GM12878 (cell line): ENCODE data around the gene CNTRL. TPM values are rescaled to one million over a fixed set of nuclear protein-coding genes. Genes with fewer than 3 reads are reported as not detected.

Experiments used
- BCL11A ChIP-seq: IDR thresholded peaks from 2 replicates; pipeline ENCODE4 v1.6.1; 2011; ENCODE audit warnings: low read depth, low read length
- CHD1 ChIP-seq: IDR thresholded peaks from 2 replicates; pipeline ENCODE4 v1.6.1; 2012; ENCODE audit warnings: low read depth, low read length, improper control_type of control experiment
- EZH2 ChIP-seq: IDR thresholded peaks from 2 replicates; pipeline ENCODE4 v1.6.1; 2012; ENCODE audit warnings: low read depth, mild to moderate bottlenecking, control low read depth, inconsistent platforms, low read length, borderline replicate concordance; ENCODE audit not compliant: control insufficient read depth
- GABPA ChIP-seq: IDR thresholded peaks from 2 replicates; pipeline ENCODE4 v1.6.1; 2014; ENCODE audit warnings: antibody characterized with exemption, low read depth, mild to moderate bottlenecking, inconsistent platforms
- MYC ChIP-seq: IDR thresholded peaks from 2 replicates; pipeline ENCODE4 v1.6.1; 2011; ENCODE audit warnings: mild to moderate bottlenecking, low read length, moderate library complexity, inconsistent platforms; ENCODE audit not compliant: insufficient read depth, insufficient replicate concordance, insufficient read length, severe bottlenecking
- NFYA ChIP-seq: IDR thresholded peaks from 2 replicates; pipeline ENCODE4 v1.6.1; 2011; ENCODE audit warnings: low read depth, mild to moderate bottlenecking, low read length, improper control_type of control experiment, borderline replicate concordance
- NR2C2 ChIP-seq: IDR thresholded peaks from 2 replicates; pipeline ENCODE4 v1.6.1; 2011; ENCODE audit warnings: borderline replicate concordance, low read depth; ENCODE audit not compliant: control insufficient read depth, insufficient read length
- SMAD5 ChIP-seq: IDR thresholded peaks from 2 replicates; pipeline ENCODE4 v1.6.1; 2016; ENCODE audit warnings: antibody characterized with exemption, low read depth
- TAF1 ChIP-seq: IDR thresholded peaks from 2 replicates; pipeline ENCODE4 v1.6.1; 2011; ENCODE audit warnings: mild to moderate bottlenecking, low read depth, low read length, borderline replicate concordance
- YY1 ChIP-seq: IDR thresholded peaks from 2 replicates; pipeline ENCODE4 v1.6.1; 2011; ENCODE audit warnings: low read depth, mild to moderate bottlenecking, low read length
- ZBED1 ChIP-seq: IDR thresholded peaks from 2 replicates; pipeline ENCODE4 v1.6.1; 2016; ENCODE audit warnings: borderline replicate concordance
- ZSCAN29 ChIP-seq: fragments of 450-650 bp; IDR thresholded peaks from 2 replicates; pipeline ENCODE4 v1.6.1; 2017; ENCODE audit warnings: mild to moderate bottlenecking, moderate library complexity
- polyA plus RNA-seq, 11 experiments: library from polyadenylated mRNA; depleted of rRNA in 4 of 11; unstranded in 6 of 11; stranded (reverse) in 5 of 11; fragments of >200 nt; fragmentation: Nextera tagmentation in 4 of 11; fragmentation: Illumina TruSeq in 1 of 11; extraction: Ambion mirVana in 4 of 11; extraction: Trizol in 1 of 11; gene quantifications; 1 replicate in 1 of 11; 2 replicates in 10 of 11; pipeline versions ENCODE4 v1.2.1 to v1.2.3, GENCODE V29; 2011 to 2016; ENCODE audit warnings: inconsistent platforms in 2 of 11, missing spikeins in 2 of 11, low read depth in 1 of 11
- total RNA-seq, 4 experiments: library from RNA; depleted of rRNA in 3 of 4; stranded (reverse); fragments of >200 nt in 3 of 4; fragmentation: Illumina TruSeq in 1 of 4; extraction: Trizol in 1 of 4; gene quantifications; 2 replicates each; pipeline versions ENCODE4 v1.2.1 to v1.2.3, GENCODE V29; 2013 to 2021
- TF ChIP-seq, protein P1 (sequence below): fragments of 450-650 bp; IDR thresholded peaks from 2 replicates; pipeline ENCODE4 v1.6.1; 2017; ENCODE audit warnings: antibody characterized with exemption, mild to moderate bottlenecking, moderate library complexity
- TF ChIP-seq, protein P2 (sequence below): fragments of 450-650 bp; formaldehyde crosslinking; IDR thresholded peaks from 2 replicates; pipeline ENCODE4 v1.4.0; 2022; ENCODE audit warnings: mild to moderate bottlenecking, moderate library complexity
- TF ChIP-seq, protein P3 (sequence below): IDR thresholded peaks from 2 replicates; pipeline ENCODE4 v1.6.1; 2011; ENCODE audit warnings: low read depth, low read length, improper control_type of control experiment, borderline replicate concordance
- TF ChIP-seq, protein P4 (sequence below): fragments of 450-650 bp; IDR thresholded peaks from 2 replicates; pipeline ENCODE4 v1.6.1; 2017; ENCODE audit warnings: low read depth, mild to moderate bottlenecking, moderate library complexity

The CNTRL gene
- total and polyA plus RNA-seq, 10 of the 15 experiments (the other 5 are each of a cell fraction or from before 2014, with no cell fraction given), result 20.0 to 65.4 (median 38.8) TPM

DNA sequence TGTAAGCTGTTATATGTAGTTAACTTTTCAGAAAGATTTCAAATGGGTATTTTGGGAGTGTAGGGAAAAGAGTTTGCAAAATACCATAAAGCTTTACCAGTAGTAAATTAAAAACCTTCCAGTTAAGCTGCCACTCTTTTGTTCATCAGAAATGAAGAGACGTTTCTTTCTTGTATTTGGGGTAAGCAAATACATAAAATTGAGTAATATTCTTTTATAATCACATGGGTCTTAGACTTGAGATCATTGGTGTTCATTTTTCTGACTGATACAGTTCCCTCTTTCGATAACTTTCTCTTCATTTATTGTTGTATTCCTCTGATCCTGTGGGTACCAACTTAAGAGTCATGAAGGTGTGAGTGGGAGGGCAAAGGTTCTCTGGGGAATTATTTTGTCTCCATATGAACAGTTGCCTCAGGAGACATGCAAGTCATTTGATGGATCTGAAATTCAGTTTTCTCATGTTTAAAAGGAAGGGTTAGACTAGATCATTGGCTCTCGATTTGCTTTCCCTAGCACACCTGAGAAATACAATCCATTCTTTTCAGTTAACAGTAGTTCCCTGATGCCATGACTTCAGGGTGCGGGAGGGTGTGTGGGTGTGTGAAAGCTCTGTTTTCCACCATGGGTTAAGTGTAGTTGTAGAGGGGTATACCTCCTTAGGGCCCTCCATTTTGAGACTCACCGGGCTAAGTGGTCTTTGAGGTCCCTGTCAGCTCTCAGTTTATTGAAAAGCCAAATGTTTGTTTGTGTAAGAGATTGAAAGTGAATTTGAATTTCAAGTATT is 47.7 kb downstream of the CNTRL start (continued):
- TF ChIP-seq, protein P1, sequence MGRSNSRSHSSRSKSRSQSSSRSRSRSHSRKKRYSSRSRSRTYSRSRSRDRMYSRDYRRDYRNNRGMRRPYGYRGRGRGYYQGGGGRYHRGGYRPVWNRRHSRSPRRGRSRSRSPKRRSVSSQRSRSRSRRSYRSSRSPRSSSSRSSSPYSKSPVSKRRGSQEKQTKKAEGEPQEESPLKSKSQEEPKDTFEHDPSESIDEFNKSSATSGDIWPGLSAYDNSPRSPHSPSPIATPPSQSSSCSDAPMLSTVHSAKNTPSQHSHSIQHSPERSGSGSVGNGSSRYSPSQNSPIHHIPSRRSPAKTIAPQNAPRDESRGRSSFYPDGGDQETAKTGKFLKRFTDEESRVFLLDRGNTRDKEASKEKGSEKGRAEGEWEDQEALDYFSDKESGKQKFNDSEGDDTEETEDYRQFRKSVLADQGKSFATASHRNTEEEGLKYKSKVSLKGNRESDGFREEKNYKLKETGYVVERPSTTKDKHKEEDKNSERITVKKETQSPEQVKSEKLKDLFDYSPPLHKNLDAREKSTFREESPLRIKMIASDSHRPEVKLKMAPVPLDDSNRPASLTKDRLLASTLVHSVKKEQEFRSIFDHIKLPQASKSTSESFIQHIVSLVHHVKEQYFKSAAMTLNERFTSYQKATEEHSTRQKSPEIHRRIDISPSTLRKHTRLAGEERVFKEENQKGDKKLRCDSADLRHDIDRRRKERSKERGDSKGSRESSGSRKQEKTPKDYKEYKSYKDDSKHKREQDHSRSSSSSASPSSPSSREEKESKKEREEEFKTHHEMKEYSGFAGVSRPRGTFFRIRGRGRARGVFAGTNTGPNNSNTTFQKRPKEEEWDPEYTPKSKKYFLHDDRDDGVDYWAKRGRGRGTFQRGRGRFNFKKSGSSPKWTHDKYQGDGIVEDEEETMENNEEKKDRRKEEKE, result no peak
- no peak for TF ChIP-seq TAF1
- TF ChIP-seq, protein P2, sequence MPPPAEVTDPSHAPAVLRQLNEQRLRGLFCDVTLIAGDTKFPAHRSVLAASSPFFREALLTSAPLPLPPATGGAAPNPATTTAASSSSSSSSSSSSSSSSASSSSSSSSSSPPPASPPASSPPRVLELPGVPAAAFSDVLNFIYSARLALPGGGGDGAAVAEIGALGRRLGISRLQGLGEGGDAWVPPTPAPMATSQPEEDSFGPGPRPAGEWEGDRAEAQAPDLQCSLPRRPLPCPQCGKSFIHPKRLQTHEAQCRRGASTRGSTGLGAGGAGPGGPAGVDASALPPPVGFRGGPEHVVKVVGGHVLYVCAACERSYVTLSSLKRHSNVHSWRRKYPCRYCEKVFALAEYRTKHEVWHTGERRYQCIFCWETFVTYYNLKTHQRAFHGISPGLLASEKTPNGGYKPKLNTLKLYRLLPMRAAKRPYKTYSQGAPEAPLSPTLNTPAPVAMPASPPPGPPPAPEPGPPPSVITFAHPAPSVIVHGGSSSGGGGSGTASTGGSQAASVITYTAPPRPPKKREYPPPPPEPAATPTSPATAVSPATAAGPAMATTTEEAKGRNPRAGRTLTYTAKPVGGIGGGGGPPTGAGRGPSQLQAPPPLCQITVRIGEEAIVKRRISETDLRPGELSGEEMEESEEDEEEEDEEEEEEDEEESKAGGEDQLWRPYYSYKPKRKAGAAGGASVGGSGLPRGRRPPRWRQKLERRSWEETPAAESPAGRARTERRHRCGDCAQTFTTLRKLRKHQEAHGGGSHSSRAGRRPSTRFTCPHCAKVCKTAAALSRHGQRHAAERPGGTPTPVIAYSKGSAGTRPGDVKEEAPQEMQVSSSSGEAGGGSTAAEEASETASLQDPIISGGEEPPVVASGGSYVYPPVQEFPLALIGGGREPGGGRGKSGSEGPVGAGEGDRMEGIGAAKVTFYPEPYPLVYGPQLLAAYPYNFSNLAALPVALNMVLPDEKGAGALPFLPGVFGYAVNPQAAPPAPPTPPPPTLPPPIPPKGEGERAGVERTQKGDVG, result no peak
- TF ChIP-seq, protein P3, sequence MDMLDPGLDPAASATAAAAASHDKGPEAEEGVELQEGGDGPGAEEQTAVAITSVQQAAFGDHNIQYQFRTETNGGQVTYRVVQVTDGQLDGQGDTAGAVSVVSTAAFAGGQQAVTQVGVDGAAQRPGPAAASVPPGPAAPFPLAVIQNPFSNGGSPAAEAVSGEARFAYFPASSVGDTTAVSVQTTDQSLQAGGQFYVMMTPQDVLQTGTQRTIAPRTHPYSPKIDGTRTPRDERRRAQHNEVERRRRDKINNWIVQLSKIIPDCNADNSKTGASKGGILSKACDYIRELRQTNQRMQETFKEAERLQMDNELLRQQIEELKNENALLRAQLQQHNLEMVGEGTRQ, result no peak
- no peak for TF ChIP-seq GABPA
- TF ChIP-seq, protein P4, sequence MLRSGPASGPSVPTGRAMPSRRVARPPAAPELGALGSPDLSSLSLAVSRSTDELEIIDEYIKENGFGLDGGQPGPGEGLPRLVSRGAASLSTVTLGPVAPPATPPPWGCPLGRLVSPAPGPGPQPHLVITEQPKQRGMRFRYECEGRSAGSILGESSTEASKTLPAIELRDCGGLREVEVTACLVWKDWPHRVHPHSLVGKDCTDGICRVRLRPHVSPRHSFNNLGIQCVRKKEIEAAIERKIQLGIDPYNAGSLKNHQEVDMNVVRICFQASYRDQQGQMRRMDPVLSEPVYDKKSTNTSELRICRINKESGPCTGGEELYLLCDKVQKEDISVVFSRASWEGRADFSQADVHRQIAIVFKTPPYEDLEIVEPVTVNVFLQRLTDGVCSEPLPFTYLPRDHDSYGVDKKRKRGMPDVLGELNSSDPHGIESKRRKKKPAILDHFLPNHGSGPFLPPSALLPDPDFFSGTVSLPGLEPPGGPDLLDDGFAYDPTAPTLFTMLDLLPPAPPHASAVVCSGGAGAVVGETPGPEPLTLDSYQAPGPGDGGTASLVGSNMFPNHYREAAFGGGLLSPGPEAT, result peak; percentile 24; the same call in 1 of the 2 replicates
- TF ChIP-seq NFYA, result no peak
- TF ChIP-seq YY1, result peak; percentile 77
- TF ChIP-seq SMAD5, result no peak
- no peak for TF ChIP-seq ZSCAN29
- no peak for TF ChIP-seq NR2C2
- TF ChIP-seq EZH2, result no peak
- no peak; the same call in 1 of the 2 replicates for TF ChIP-seq CHD1
- TF ChIP-seq BCL11A, result no peak
- no peak for TF ChIP-seq ZBED1
- no peak for TF ChIP-seq MYC
